ENCODE data around the gene KAZN.

KAZN gene

GRCh38 chr1:14600405-14601112, 2.1 kb downstream of the KAZN start:
- peak; percentile 29 for DNase-seq (ENCODE audit: low read depth)
- peak overlapping the region; percentile 62 for H3K4me3 ChIP-seq (ENCODE audit: low read depth, low read length)
- TF ChIP-seq CTCF (IDR thresholded peaks at IDR 0.05; ENCODE audit: insufficient read depth, low read depth, low read length, missing control alignments) = no peak

DNA sequence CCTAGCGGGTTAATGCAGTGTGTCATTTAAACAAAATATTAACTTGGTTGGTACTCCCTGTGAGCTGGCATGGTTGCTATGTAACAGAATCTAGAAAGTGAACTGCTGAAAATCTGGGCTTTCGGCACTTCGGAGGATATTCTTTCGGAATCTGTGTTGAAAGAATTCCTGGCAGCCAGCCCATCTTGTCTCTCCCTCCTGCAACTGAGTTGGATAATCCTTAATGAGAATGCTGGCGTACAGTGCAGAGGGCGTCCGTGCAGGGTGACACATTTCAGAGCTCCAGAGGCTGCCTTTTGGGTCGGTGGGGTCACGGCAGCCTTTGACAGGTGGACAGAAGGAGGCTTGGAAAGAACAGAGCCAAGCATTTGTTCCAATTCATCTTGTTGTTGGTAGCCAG, 3.7 kb downstream of the KAZN start:
- TF ChIP-seq CTCF (IDR thresholded peaks at IDR 0.05; ENCODE audit: insufficient read depth, low read depth, low read length, missing control alignments) = no peak
- DNase-seq (ENCODE audit: low read depth) = no peak
- H3K4me3 ChIP-seq (ENCODE audit: low read depth, low read length) = no peak overlapping the region

DNA sequence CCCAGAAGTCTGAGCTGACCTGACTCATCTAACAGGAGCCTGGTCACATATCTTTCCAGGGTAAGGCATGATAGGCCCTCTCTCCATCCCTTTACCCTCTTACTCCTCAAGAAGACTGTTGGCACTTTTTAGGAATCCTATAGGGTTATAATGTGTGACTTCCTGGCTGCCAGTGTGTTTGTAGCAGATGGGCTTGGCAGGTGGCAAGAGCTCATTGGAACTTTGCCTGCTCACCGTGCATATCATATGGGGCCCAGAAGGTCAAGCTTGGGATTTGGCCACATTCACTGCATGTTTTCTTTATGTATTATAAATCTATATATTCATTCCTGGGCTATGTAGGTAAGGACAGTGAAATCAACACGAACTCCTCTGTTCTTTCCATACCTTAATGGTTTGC, 5.2 kb downstream of the KAZN start:
- no peak for DNase-seq (ENCODE audit: low read depth)
- no peak overlapping the region for H3K4me3 ChIP-seq (ENCODE audit: low read depth, low read length)
- no peak for TF ChIP-seq CTCF (IDR thresholded peaks at IDR 0.05; ENCODE audit: insufficient read depth, low read depth, low read length, missing control alignments)

DNA sequence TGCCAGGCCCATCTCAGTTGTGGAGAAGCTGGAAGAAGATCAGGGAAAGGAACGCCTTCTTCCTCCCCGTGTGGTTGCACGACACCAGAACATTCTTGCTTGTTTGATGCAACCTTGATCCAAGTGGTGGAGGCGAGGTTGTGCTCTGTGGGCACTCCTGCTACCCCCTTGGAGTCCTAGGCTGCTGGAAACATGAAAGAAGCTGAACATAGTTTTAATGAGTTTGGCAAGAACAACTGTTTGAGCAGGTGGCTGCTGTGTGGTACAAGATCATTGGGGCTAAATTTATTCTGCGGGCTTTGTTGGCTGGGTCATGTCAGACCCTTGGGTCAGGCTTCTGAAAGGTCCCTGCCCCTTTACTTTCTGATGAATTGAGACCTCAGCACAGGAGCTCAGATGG, 5.9 kb downstream of the KAZN start:
- DNase-seq (ENCODE audit: low read depth) = no peak
- TF ChIP-seq CTCF (IDR thresholded peaks at IDR 0.05; ENCODE audit: insufficient read depth, low read depth, low read length, missing control alignments) = no peak
- H3K4me3 ChIP-seq (ENCODE audit: low read depth, low read length) = no peak overlapping the region

- H3K4me3 ChIP-seq (ENCODE audit: low read depth, low read length) = no peak overlapping the region
- no peak for DNase-seq (ENCODE audit: low read depth)
- no peak for TF ChIP-seq CTCF (IDR thresholded peaks at IDR 0.05; ENCODE audit: insufficient read depth, low read depth, low read length, missing control alignments)
These were observed 7.5 kb downstream of the KAZN start for GRCh38 chr1:14605945-14606344.

DNA sequence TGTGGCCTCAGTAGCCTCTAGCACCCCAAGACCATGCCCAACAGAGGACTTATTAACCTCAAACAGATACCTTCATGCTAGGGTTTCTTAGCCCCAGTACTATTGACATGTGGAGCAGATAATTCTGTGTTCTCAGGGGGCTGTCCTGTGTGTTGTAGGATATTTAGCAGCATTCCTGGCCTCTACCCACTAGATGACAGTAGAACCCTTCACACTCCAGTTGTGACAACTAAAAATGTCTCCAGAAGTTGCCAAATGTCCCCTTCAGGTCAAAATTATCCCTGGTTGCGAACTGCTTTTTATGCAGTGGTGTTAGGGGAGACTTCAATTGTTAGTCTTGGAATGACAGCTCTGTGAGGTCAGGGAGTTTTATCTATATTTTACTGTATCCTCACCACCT, 8.1 kb downstream of the KAZN start:
- peak; percentile 67 for TF ChIP-seq CTCF (IDR thresholded peaks at IDR 0.05; ENCODE audit: insufficient read depth, low read depth, low read length, missing control alignments)
- no peak overlapping the region for H3K4me3 ChIP-seq (ENCODE audit: low read depth, low read length)
- peak; percentile 31 for DNase-seq (ENCODE audit: low read depth)

- DNase-seq (ENCODE audit: low read depth) = no peak
- no peak overlapping the region for H3K4me3 ChIP-seq (ENCODE audit: low read depth, low read length)
- TF ChIP-seq CTCF (IDR thresholded peaks at IDR 0.05; ENCODE audit: insufficient read depth, low read depth, low read length, missing control alignments) = no peak
These were observed 8.8 kb downstream of the KAZN start for GRCh38 chr1:14607295-14607694.
